ENCODE results near the gene APBB2.

The APBB2 gene

GRCh38 chr4:40881851-40882250 lies 332.5 kb downstream of the APBB2 start:
- FAIRE-seq, result no peak
- no peak for DNase-seq (ENCODE audit: insufficient read length, low spot score)

GRCh38 chr4:40881096-40881495 lies 333.2 kb downstream of the APBB2 start:
- DNase-seq (ENCODE audit: insufficient read length, low spot score), result no peak
- no peak for FAIRE-seq

GRCh38 chr4:40878548-40879055 lies 335.7 kb downstream of the APBB2 start:
- no peak for FAIRE-seq
- DNase-seq (ENCODE audit: insufficient read length, low spot score), result no peak

GRCh38 chr4:40877081-40877480 lies 337.3 kb downstream of the APBB2 start:
- DNase-seq (ENCODE audit: insufficient read length, low spot score), result no peak
- no peak for FAIRE-seq

GRCh38 chr4:40875507-40876150 lies 338.7 kb downstream of the APBB2 start:
- DNase-seq (ENCODE audit: insufficient read length, low spot score) (no peak), FAIRE-seq (peak; percentile 84)

- FAIRE-seq (no peak), DNase-seq (ENCODE audit: insufficient read length, low spot score) (no peak)
These were observed 339.4 kb downstream of the APBB2 start for GRCh38 chr4:40874901-40875300.

- no peak for DNase-seq (ENCODE audit: insufficient read length, low spot score)
- no peak for FAIRE-seq
These were observed 340.0 kb downstream of the APBB2 start for GRCh38 chr4:40874331-40874730.

- no peak for FAIRE-seq
- no peak for DNase-seq (ENCODE audit: insufficient read length, low spot score)
These were observed 342.6 kb downstream of the APBB2 start for GRCh38 chr4:40871695-40872250.

- DNase-seq (ENCODE audit: insufficient read length, low spot score), result no peak
- FAIRE-seq, result no peak
These were observed 344.2 kb downstream of the APBB2 start for GRCh38 chr4:40870150-40870549.

GRCh38 chr4:40865696-40866095 lies 348.6 kb downstream of the APBB2 start:
- DNase-seq (ENCODE audit: insufficient read length, low spot score) (no peak), FAIRE-seq (no peak)

- FAIRE-seq (no peak), DNase-seq (ENCODE audit: insufficient read length, low spot score) (no peak)
These were observed 349.8 kb downstream of the APBB2 start for GRCh38 chr4:40864531-40864930.

- FAIRE-seq (no peak), DNase-seq (ENCODE audit: insufficient read length, low spot score) (no peak)
These were observed 355.4 kb downstream of the APBB2 start for GRCh38 chr4:40858962-40859361.

- no peak for FAIRE-seq
- no peak for DNase-seq (ENCODE audit: insufficient read length, low spot score)
These were observed 356.4 kb downstream of the APBB2 start for GRCh38 chr4:40857956-40858355.

GRCh38 chr4:40856840-40857362 lies 357.4 kb downstream of the APBB2 start:
- peak; percentile 78 for FAIRE-seq
- peak; percentile 66 for DNase-seq (ENCODE audit: insufficient read length, low spot score)

- DNase-seq (ENCODE audit: insufficient read length, low spot score), result no peak
- FAIRE-seq, result no peak
These were observed 358.0 kb downstream of the APBB2 start for GRCh38 chr4:40856277-40856839.

- no peak for FAIRE-seq
- DNase-seq (ENCODE audit: insufficient read length, low spot score), result no peak
These were observed 363.8 kb downstream of the APBB2 start for GRCh38 chr4:40850496-40850895.

GRCh38 chr4:40848940-40849339 lies 365.4 kb downstream of the APBB2 start:
- FAIRE-seq, result no peak
- no peak for DNase-seq (ENCODE audit: insufficient read length, low spot score)

- DNase-seq (ENCODE audit: insufficient read length, low spot score) (no peak), FAIRE-seq (no peak)
These were observed 366.1 kb downstream of the APBB2 start for GRCh38 chr4:40848251-40848650.

GRCh38 chr4:40846532-40846931 lies 367.8 kb downstream of the APBB2 start:
- DNase-seq (ENCODE audit: insufficient read length, low spot score) (no peak), FAIRE-seq (no peak)

- no peak for DNase-seq (ENCODE audit: insufficient read length, low spot score)
- no peak for FAIRE-seq
These were observed 369.0 kb downstream of the APBB2 start for GRCh38 chr4:40845154-40845835.

GRCh38 chr4:40844261-40844660 lies 370.1 kb downstream of the APBB2 start:
- no peak for FAIRE-seq

More at GRCh38 chr4:40844261-40844660, 370.1 kb downstream of the APBB2 start:
- DNase-seq (ENCODE audit: insufficient read length, low spot score), result no peak

Measured in GM19239 (cell line).